PC-9 (cell line): Measurements from ENCODE around the gene ATAD3B. TPM values are rescaled to one million over a fixed set of nuclear protein-coding genes. Genes with fewer than 3 reads are reported as not detected.
A peak's percentile ranks its signal among the peaks of the same experiment; 100 is the strongest.
"Not testable (repeated sequence)": the region's sequence is repeated elsewhere in the genome, so short reads cannot be mapped to it uniquely, and the experiment has no call there.

Experiments
- BruUV-seq: library from RNA; stranded (reverse); fragments of 400-500 nt; replicated peaks from 2 replicates; lab custom pipeline; 2021; lab: Mats Ljungman, UMichigan
- CTCF ChIA-PET: fragments of 300-600 bp; sonication (Branson Sonifier 250); formaldehyde crosslinking; loops from one replicate; lab custom pipeline; 2022; ENCODE audit warnings: antibody characterized with exemption; lab: Charles Lee
- POLR2A ChIA-PET: fragments of 300-600 bp; sonication (Branson Sonifier 250); formaldehyde crosslinking; loops from one replicate; lab custom pipeline; 2022; ENCODE audit warnings: antibody characterized with exemption; ENCODE audit not compliant: unreplicated experiment; lab: Charles Lee
- DNase-seq, 2 experiments: peaks; one replicate each; pipeline versions ENCODE4 v3.0.0 to v3.0.0-alpha.2; 2015 to 2022; ENCODE audit warnings: mixed read lengths in 1 of 2
- H2AFZ ChIP-seq: fragments of 200-600 bp; sonication (generic); 2 replicates; pipeline ENCODE4 v1.8.1; 2017; ENCODE audit warnings: antibody characterized with exemption
- H3F3A ChIP-seq: fragments of 200-600 bp; sonication (generic); 2 replicates; pipeline ENCODE4 v1.8.1; 2017; ENCODE audit warnings: antibody characterized with exemption, mild to moderate bottlenecking, low read depth; ENCODE audit not compliant: insufficient read depth
- H3K27ac ChIP-seq: fragments of 200-600 bp; sonication (generic); 2 replicates; pipeline ENCODE4 v1.6.1; 2016; ENCODE audit warnings: mixed run types
- H3K27me3 ChIP-seq: fragments of 200-600 bp; sonication (generic); 2 replicates; pipeline ENCODE4 v1.6.1; 2016; ENCODE audit warnings: low read depth, mixed run types; ENCODE audit not compliant: insufficient read depth
- H3K36me3 ChIP-seq: fragments of 200-600 bp; sonication (generic); 2 replicates; pipeline ENCODE4 v1.6.1; 2016; ENCODE audit warnings: low read depth, mixed run types
- H3K4me1 ChIP-seq: fragments of 200-600 bp; sonication (generic); replicated peaks from 2 replicates; pipeline ENCODE4 v1.6.1; 2016; ENCODE audit warnings: mixed run types; ENCODE audit not compliant: insufficient read depth
- H3K4me2 ChIP-seq: fragments of 200-600 bp; sonication (generic); 2 replicates; pipeline ENCODE4 v1.6.1; 2017; ENCODE audit warnings: mixed run types
- H3K4me3 ChIP-seq: fragments of 200-600 bp; sonication (generic); 2 replicates; pipeline ENCODE4 v1.6.1; 2016; ENCODE audit warnings: mixed run types
- H3K79me2 ChIP-seq: fragments of 200-600 bp; sonication (generic); 2 replicates; pipeline ENCODE4 v1.6.1; 2017; ENCODE audit warnings: low read depth, mixed run types
- H3K9me2 ChIP-seq: fragments of 200-600 bp; sonication (generic); 2 replicates; pipeline ENCODE4 v1.8.1; 2017; ENCODE audit warnings: mild to moderate bottlenecking; ENCODE audit not compliant: insufficient read depth
- H3K9me3 ChIP-seq: fragments of 200-600 bp; sonication (generic); 2 replicates; pipeline ENCODE4 v1.8.1; 2016; ENCODE audit warnings: low read depth; ENCODE audit not compliant: insufficient read depth
- H4K20me1 ChIP-seq: fragments of 200-600 bp; sonication (generic); 2 replicates; pipeline ENCODE4 v1.8.1; 2017; ENCODE audit not compliant: insufficient read depth
- CTCF ChIP-seq: fragments of 200-600 bp; sonication (generic); conservative IDR thresholded peaks from 2 replicates; pipeline ENCODE4 v1.6.1; 2017; ENCODE audit warnings: mixed run types, antibody characterized with exemption, mild to moderate bottlenecking, moderate library complexity
- EZH2 ChIP-seq: fragments of 200-600 bp; sonication (generic); IDR thresholded peaks from 2 replicates; pipeline ENCODE4 v1.8.0; 2017; ENCODE audit warnings: antibody characterized with exemption, low read depth
- intact Hi-C: fragments of 100-400 bp; cut with micrococcal nuclease; formaldehyde crosslinking; loops from one replicate; pipeline ENCODE4 v1.10.0; 2022; ENCODE audit not compliant: unreplicated experiment
- total RNA-seq: library from RNA; stranded (reverse); gene quantifications from 2 replicates; pipeline ENCODE4 v1.2.3, GENCODE V29; 2021

ATAD3B gene
- total RNA-seq, 1 experiment from 2014 or later = 32.8 TPM

- CTCF ChIA-PET = interaction anchor here (0.6 kb wide), 1 partner anchor 221 kb away, joined by 4 read pairs; no protein-coding TSS in a partner anchor
- BruUV-seq = no TSS peak
Observed at GRCh38 chr1:1511533-1512285, 40.1 kb downstream of the ATAD3B start, which contains the start of gene ATAD3A. Gene ATAD3A, plus strand, starts transcription at chr1:1512162. Its CDS starts 107 bp downstream, at chr1:1512269.

GRCh38 chr1:1512425-1512824, 40.9 kb downstream of the ATAD3B start:
- H3K9me3 ChIP-seq, H3K27me3 ChIP-seq, H4K20me1 ChIP-seq, H3K9me2 ChIP-seq, H2AFZ ChIP-seq, CTCF ChIA-PET, H3F3A ChIP-seq, BruUV-seq, H3K36me3 ChIP-seq, H3K27ac ChIP-seq, H3K4me1 ChIP-seq: not testable (repeated sequence)
- peak in 1 of 2 experiments; percentile 17 for DNase-seq
- Histone ChIP-seq H3K79me2 (peaks cover 34% of the 10 kb centered on the region), H3K4me3 (peak overlapping the region; percentile 85), H3K4me2 (peak overlapping the region; percentile 85)
- intact Hi-C loops = loop anchor here (5.0 kb wide), 1 partner anchor 395 kb away; no protein-coding TSS in a partner anchor
- POLR2A ChIA-PET = interaction anchor here (0.7 kb wide), 1 partner anchor 14 kb away, joined by 4 read pairs; no protein-coding TSS in a partner anchor

More at GRCh38 chr1:1511533-1512285, 40.1 kb downstream of the ATAD3B start, which contains the start of gene ATAD3A:
- Histone ChIP-seq H2AFZ (peak within 1 kb of the TSS; percentile 82), H3K4me3 (peak within 1 kb of the TSS; percentile 85), H3K36me3 (0 out of 2 replicates have a peak, but pooled peaks cover 3% of the 10 kb centered on the region), H3K79me2 (peaks cover 34% of the 10 kb centered on the region), H3K4me1 (peaks cover 6% of the 10 kb centered on the region), H3K9me2 (no peaks in the 10 kb centered on the region), H3K27me3 (no peaks in the 10 kb centered on the region), H3K4me2 (peak within 1 kb of the TSS; percentile 85), H4K20me1 (no peaks in the 10 kb centered on the region), H3K9me3 (no peaks in the 10 kb centered on the region), H3F3A (peaks cover 4% of the 10 kb centered on the region; the same call in 1 of the 2 replicates), H3K27ac (peak within 1 kb of the TSS; percentile 76)
- POLR2A ChIA-PET = interaction anchor here (0.7 kb wide), 1 partner anchor 14 kb away, joined by 4 read pairs; no protein-coding TSS in a partner anchor
- intact Hi-C loops = loop anchor here (5.0 kb wide), 1 partner anchor 396 kb away; no protein-coding TSS in a partner anchor
- no peak for TF ChIP-seq EZH2
- no peak for TF ChIP-seq CTCF
- peak; percentile 89 to 96 for DNase-seq

DNA sequence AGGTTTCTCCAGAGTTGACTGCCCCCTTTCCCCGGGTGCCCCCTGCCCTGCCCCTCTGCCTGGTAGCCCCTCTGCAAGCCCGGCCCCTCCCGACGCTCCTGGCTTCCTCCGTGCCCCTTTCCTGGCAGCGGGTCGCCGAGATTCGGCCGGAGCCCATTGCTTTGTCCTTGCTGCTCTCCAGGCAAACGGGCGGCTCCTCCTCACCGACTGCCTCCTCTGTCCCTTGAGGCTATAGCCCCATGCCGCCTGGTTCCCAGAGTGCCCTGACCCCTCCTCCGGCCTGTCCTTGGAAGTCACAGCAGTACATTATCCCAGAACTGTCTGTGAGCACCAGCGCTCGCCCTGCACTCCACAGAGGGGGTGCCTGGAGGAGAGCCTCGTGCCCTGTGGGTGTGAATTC, 42.1 kb downstream of the ATAD3B start:
- H3K36me3 ChIP-seq, H3K9me2 ChIP-seq, H3F3A ChIP-seq, H4K20me1 ChIP-seq, CTCF ChIA-PET, H3K4me1 ChIP-seq, H3K27me3 ChIP-seq, H2AFZ ChIP-seq, BruUV-seq, POLR2A ChIA-PET, DNase-seq, H3K9me3 ChIP-seq, H3K27ac ChIP-seq: not testable (repeated sequence)
- intact Hi-C loops = loop anchor here (5.0 kb wide), 1 partner anchor 394 kb away; no protein-coding TSS in a partner anchor
- Histone ChIP-seq H3K79me2 (peaks cover 38% of the 10 kb centered on the region), H3K4me3 (peak overlapping the region; percentile 33; the same call in 1 of the 2 replicates), H3K4me2 (peak overlapping the region; percentile 61)

- H3K4me2 ChIP-seq, H4K20me1 ChIP-seq, POLR2A ChIA-PET, CTCF ChIA-PET, H3K9me3 ChIP-seq, H3K36me3 ChIP-seq, H3K4me1 ChIP-seq, H3K27me3 ChIP-seq, H3K9me2 ChIP-seq, H2AFZ ChIP-seq, H3K27ac ChIP-seq, H3F3A ChIP-seq, H3K4me3 ChIP-seq, BruUV-seq, DNase-seq: not testable (repeated sequence)
- intact Hi-C loops = loop anchor here (5.0 kb wide), 1 partner anchor 393 kb away; no protein-coding TSS in a partner anchor
- peaks cover 38% of the 10 kb centered on the region for H3K79me2 ChIP-seq
Observed at GRCh38 chr1:1514376-1514775, 42.8 kb downstream of the ATAD3B start.

GRCh38 chr1:1516923-1517322, 45.4 kb downstream of the ATAD3B start:
- H3K9me2 ChIP-seq, POLR2A ChIA-PET, H3K4me2 ChIP-seq, H3K4me3 ChIP-seq, H3K27ac ChIP-seq, H3K36me3 ChIP-seq, CTCF ChIA-PET, intact Hi-C loops, H3F3A ChIP-seq, H3K9me3 ChIP-seq, BruUV-seq, DNase-seq, H3K27me3 ChIP-seq, H2AFZ ChIP-seq, H4K20me1 ChIP-seq, H3K4me1 ChIP-seq: not testable (repeated sequence)
- H3K79me2 ChIP-seq = peaks cover 27% of the 10 kb centered on the region
